Epithelial cell of umbilical artery (primary cell): Measurements from ENCODE around the gene TRO. TPM values are rescaled to one million over a fixed set of nuclear protein-coding genes. Genes with fewer than 3 reads are reported as not detected.

ENCODE experiments used
- total RNA-seq: library from RNA; depleted of rRNA; stranded (reverse); fragments of >200 nt; gene quantifications from 2 replicates; pipeline ENCODE4 v1.2.3, GENCODE V29; 2014

Gene TRO, protein sequence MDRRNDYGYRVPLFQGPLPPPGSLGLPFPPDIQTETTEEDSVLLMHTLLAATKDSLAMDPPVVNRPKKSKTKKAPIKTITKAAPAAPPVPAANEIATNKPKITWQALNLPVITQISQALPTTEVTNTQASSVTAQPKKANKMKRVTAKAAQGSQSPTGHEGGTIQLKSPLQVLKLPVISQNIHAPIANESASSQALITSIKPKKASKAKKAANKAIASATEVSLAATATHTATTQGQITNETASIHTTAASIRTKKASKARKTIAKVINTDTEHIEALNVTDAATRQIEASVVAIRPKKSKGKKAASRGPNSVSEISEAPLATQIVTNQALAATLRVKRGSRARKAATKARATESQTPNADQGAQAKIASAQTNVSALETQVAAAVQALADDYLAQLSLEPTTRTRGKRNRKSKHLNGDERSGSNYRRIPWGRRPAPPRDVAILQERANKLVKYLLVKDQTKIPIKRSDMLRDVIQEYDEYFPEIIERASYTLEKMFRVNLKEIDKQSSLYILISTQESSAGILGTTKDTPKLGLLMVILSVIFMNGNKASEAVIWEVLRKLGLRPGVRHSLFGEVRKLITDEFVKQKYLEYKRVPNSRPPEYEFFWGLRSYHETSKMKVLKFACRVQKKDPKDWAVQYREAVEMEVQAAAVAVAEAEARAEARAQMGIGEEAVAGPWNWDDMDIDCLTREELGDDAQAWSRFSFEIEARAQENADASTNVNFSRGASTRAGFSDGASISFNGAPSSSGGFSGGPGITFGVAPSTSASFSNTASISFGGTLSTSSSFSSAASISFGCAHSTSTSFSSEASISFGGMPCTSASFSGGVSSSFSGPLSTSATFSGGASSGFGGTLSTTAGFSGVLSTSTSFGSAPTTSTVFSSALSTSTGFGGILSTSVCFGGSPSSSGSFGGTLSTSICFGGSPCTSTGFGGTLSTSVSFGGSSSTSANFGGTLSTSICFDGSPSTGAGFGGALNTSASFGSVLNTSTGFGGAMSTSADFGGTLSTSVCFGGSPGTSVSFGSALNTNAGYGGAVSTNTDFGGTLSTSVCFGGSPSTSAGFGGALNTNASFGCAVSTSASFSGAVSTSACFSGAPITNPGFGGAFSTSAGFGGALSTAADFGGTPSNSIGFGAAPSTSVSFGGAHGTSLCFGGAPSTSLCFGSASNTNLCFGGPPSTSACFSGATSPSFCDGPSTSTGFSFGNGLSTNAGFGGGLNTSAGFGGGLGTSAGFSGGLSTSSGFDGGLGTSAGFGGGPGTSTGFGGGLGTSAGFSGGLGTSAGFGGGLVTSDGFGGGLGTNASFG (N-terminal part only)
- 5.9 and 11.0 TPM in 2 replicates for total RNA-seq

DNA sequence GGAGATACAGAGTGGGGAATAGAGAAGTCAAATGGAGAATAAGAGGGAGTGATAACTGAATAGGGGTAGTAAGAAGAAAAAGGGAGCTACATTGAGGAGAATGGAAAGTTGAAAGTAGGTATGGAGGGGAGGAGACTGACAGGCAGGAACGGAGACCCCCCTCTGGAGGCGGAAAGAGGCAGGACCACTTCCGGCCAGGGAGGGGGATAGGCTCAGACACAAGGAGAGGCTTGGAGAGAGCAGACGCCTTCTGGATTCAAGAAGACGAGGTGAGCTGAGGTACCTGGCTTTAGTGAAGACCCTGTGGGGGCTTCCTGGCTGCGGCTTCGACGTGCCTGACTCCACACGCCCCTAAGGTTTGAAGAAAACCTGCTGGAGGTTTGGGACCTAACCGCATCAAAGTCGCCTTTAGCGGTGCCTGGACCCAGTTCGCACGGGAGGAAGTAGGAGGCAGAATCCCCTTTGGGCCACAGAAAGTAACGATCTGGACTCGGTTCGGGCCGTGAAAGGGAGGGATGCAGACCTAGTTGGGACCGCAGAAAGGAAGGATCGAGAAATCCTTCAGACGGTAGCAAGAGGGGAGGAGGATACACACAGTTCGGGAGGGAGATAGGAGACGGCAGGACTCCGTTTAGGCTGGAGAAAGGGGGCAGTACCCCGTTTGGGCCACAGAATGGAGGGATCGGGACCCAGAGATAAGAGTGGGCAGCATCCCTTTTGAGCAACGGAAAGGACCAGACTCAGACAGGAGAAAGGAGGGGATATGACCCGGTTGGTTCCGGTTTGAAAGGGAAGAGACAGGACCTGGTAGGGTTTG, at the start of gene TRO:
Gene TRO, plus strand, starts transcription at position 215 of the 817 bp plus-strand sequence. CDS start 1,423 bp downstream, outside the sequence.

Other genes starting within 250 kb of the TRO start
- gene ITIH6, start 122.6 kb upstream of the TRO start, total RNA-seq = not detected in 2 replicates
- gene MAGED2, start 113.1 kb upstream of the TRO start, total RNA-seq = 253 and 341 TPM in 2 replicates
- under 0.01 TPM in 1 of 2 replicates, not detected in the other for gene PFKFB1, start 73.4 kb downstream of the TRO start, total RNA-seq
- 7.6 and 9.7 TPM in 2 replicates for gene APEX2, start 79.5 kb downstream of the TRO start, total RNA-seq
- not detected in 2 replicates for gene ALAS2, start 110.2 kb downstream of the TRO start, total RNA-seq
- gene PAGE2B, start 154.2 kb downstream of the TRO start, total RNA-seq = not detected in 2 replicates
- gene PAGE2, start 168.2 kb downstream of the TRO start, total RNA-seq = not detected in 2 replicates